DMS79 treated with DMSO at 0.1 percent for 48 hours (cell line): ENCODE measurements around the gene GLS.
"Not testable (repeated sequence)": the region's sequence is repeated elsewhere in the genome, so short reads cannot be mapped to it uniquely, and the experiment has no call there.

ENCODE experiments used
- DNase-seq: peaks from one replicate; lab custom pipeline; 2025; lab: John Stamatoyannopoulos, UW

Gene GLS

GRCh38 chr2:190856985-190857384, 23.6 kb upstream of the GLS start:
- no peak for DNase-seq

DNA sequence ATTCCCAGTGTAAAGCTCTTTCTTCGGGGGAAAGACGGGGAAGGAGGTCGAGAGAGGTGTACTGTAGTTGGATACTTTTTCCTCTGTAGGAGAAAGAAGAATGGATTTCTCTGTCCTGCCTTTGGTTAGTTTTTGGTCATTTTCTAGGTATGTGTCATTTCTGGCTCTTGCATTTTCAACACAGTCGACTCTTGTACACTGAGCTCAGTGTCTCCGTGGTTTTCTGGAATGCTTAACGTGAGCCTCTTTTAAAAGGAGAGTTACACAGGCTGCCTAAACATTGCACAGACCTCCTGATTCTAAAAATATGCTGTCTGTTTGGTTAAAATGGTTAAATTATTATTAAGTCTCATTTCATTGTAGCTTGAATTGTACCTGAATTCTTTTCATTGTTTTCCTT, 21.8 kb upstream of the GLS start:
- DNase-seq: peak; percentile 31

DNA sequence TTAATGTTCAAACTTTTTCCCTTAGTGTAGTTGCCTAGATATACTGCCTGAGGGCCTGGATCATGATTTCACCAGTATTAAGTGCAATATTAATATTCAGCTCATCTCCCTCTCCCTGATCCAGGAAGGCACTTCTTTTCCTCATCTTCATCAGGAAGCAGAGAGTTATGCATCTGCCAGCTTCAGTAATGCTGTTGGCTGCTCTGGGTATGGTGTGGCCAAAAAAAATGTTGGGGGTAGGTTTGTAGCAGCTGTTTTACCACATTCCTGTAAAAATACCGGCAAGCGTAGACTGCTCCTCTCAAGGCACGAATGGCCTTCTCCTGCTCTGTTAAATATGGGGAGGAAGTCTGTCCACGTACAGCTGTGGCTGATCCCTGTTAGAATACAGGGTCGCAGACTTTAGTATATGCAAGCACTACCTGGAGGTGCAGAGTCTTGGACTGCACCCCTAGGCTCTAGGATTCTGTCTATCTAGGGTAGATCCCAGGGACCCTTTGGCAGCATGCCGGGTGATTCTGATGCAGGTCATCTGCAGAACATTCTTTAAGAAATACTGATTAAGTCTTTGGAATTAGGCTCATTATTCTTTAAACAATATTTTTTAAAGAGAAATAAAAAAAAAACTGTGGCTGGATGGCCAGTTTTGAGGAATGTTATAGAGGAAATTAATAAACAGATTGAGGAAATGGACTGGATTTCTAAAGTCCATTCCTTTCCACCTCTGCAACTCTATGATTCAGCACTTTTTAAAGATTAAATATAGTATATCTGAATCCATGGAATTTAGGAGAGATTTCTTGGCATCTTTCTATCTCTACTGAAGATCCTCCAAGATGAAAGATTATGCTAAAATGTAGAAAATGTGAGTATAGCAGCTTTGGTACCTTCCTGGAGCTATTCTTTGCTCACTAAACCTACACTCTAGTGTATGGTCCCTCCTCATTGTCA, 21.0 kb upstream of the GLS start:
- no peak for DNase-seq

DNA sequence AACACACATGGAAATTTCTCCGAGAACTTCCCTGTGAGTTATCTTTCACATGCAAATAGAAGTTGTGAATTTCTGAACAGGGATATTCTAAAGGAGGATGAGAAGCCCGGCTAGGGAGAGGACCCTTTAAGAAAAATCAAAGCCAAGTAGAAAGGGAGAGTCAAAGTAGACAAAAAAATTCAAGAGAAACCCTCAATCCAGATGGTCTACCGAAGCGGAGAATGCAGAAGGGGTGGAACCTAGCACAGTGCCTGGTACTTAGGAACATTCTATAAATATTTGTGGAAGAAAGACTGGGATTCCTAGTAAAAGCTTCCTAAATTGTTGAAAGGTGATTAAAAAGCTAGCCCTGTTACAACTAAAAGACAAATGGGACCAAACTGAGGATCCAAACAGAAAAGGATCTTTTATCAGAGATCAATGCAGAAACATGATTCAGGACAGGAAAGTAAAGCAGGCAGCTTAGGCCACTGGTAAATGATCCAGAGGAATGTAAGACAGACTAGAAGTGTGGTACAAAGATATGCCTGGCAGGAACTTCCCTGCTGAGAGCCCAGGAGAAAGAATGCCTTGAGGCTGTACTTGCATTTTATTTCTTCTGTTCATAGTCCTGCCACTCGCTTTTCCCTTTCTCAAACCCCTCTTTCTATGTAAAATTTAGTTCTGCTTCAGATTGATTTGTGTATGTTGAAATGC, 19.5 kb upstream of the GLS start:
- DNase-seq: no peak

DNA sequence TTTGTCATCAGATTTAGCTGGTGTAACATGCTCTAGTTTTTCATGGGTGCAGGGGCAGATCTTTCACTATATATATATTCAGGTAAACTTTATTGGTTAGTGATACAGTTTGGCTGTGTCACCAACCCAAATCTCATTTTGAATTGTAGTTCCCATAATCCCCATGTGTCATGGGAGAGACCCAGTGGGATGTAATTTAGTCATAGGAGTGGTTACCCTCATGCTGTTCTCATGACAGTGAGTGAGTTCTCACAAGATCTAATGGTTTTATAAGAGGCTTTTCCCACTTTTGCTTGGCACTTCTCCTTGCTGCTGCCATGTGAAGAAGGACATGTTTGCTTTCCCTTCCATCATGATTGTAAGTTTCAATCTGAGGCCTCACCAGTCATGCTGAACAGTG, 18.5 kb upstream of the GLS start:
- peak; percentile 90 for DNase-seq

DNA sequence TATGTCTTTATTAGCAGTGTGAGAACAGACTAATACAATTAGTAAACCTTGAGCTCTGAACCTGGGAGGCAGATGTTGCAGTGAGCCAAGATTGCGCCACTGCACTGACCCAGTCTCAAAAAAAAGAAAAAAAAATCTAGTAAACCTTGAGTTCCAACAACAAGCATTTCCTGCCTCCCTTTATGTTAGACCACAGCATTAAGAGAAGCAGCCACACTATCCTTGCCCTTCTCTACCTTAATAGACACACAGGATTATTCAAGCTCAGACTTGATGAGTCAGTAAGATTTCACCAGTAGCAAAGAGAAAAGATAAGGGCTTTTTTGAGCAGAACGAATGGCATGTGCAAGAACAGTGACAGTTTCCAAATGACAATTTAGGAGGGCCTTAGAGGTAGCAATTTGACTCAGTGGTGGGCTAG, 18.0 kb upstream of the GLS start:
- DNase-seq: no peak

GRCh38 chr2:190863946-190864345, 16.7 kb upstream of the GLS start:
- DNase-seq: peak; percentile 99

DNA sequence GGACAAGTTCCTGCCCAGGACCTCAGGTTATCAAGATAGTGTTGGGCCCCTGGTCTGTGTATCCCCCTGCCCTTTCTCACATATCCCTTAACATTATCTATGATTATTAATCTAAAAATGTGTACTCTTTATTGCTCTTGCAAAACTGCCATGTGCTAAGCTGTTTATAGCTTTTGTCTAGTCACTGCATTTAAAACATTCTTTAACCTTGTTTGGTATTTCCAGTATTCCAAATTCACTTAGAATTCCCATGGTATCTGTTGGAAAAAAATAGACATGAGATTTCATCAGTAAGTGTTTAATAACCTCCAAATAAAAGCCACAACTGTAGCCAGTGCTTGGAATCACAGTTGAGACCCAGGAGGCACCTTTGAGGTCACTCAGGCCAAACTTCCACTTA, 16.2 kb upstream of the GLS start:
- DNase-seq: no peak

DNA sequence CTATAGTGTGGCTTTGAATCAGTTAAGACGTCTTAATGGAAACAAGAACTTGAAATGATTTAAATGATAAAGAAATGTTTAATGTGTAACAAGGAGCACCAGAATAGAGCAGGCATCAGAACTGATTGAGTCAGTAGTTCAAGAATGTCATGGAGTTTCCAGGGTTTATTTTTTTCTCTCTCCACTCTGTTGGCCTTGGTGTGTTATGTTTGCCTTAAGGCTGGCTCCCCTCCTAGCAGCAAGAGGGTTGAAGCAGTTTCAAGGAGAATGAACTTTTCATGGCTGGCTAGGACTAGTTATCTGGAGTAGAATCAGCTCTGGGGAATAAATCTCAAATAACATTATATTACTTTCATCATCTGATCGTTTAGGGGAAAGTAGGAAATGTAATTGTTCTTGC, 13.4 kb upstream of the GLS start:
- DNase-seq: no peak

DNA sequence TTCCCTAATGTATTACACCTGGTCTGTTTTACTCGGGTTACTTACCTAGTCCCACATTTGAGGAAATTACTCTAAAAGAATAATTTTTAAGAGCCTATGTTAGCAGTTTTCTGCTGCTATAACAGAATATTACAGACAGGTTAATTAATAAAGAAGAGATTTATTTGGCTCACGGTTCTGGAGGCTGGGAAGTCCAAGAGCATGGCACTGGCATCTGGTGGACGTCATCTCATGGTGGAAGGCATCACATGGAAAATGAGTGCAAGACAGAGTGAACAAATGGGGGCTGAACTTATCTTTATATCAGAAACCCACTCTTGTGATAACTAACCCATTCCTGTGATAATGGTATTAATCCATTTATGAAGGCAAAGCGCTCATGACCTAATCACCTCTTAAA, 12.8 kb upstream of the GLS start:
- no peak for DNase-seq

- no peak for DNase-seq
Observed at GRCh38 chr2:190869721-190870120, 10.9 kb upstream of the GLS start.

GRCh38 chr2:190873451-190873850, 7.2 kb upstream of the GLS start:
- not testable (repeated sequence) for DNase-seq

GRCh38 chr2:190875891-190876290, 4.7 kb upstream of the GLS start:
- DNase-seq: no peak

DNA sequence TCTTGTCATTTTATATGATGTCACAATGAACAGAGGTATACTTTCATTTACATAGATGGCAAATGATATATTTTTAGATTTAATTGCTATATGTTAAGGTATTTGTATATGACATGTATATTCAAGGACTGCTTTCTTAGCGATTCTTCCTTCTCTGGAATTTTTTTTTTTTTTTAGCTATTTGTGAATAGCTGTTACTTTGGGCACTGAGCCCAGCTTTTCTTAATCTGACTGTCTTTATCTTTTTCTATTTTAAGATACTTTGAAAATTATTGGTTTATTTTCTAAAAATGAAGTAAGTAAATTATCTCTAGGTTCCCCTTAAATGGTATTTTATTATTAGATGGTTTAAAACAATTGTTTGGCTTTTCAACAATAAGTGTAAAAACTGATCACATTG, 4.0 kb upstream of the GLS start:
- DNase-seq: no peak

DNA sequence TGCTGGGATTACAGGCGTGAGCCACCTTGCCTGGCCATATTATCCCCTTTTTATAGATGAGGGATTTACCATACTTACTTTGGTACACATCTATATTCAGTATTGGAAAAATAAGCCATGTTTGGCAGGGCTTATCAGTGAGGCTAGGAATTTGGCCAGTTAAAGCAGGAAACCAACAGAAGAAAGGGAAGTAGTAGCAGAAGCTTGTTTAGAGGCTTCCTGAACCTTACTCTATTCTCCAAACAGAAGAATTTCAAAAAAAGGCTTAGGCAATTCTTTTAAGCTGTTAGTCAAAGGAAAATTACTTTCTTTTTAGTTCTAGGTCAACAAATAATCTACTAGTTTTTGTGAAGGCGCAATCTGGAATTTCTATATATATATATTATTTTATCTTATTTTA, 3.2 kb upstream of the GLS start:
- DNase-seq: no peak

DNA sequence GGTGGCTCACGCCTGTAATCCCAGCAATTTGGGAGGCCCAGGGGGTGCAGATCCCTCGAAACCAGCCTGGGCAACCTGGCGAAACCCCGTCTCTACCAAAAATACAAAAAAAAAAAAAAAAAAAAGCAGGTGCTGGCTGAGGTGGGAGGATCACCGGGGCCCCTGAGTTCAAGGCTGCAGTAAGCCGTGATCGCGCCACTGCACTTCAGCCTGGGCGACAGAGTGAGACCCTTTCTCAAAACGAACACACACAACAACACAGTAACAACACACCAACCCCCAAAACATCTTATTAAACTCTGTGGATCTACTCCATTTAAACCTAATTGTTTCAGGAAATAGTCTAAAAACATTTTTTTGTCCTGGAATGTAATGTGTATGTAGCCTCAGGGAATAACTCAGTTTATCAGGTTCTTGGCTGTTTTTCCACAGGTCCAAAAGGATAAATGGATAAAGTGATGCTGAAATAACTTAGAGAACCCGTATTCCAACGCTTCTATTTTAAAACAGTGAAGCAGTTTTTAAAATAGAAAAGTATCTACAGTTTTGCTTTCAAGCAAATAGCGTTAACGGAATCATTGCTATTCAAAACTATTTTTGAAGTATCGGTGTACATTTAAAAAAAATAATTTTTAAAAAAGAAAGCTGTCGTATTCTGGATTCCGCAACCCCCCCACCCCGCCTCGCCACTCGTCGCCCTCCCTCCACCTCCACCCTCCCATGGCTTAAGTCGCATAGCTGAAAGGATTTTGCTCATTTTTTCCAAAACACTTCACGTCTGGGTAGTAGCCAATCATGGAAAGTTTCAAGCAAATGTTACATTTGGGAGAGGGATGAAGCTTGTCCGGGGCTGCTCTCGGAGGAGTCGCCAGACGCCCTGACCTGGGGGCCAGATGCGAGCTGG, 895 bp upstream of the GLS start:
- DNase-seq: no peak

DNA sequence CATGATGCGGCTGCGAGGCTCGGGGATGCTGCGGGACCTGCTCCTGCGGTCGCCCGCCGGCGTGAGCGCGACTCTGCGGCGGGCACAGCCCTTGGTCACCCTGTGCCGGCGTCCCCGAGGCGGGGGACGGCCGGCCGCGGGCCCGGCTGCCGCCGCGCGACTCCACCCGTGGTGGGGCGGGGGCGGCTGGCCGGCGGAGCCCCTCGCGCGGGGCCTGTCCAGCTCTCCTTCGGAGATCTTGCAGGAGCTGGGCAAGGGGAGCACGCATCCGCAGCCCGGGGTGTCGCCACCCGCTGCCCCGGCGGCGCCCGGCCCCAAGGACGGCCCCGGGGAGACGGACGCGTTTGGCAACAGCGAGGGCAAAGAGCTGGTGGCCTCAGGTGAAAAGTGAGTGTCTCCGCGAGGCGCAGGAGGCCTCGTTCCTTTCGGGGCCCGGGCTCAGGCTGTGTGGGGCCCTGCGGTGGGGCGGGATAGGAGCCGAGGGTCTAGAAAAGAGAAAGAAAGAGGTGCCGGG, 520 bp downstream of the GLS start:
- no peak for DNase-seq

GRCh38 chr2:190881598-190882410, 1.2 kb downstream of the GLS start:
- DNase-seq: peak; percentile 81

GRCh38 chr2:190882411-190882766, 1.8 kb downstream of the GLS start:
- DNase-seq: no peak

GRCh38 chr2:190882856-190883582, 2.4 kb downstream of the GLS start:
- no peak for DNase-seq

DNA sequence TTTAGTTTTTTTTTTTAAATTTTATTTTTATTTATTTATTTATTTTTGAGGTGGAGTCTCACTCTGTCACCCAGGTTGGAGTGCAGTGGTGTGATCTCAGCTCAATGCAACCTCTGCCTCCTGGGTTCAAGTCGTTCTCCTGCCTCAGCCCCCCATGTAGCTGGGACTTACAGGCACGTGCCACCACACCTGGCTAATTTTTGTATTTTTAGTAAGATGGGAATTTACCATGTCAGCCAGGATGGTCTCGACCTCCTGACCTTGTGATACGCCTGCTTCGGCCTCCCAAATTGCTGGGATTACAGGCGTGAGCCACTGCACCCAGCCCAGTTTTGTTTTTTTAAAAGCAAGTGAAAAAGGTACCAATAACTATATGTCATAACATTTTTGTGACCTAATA, 5.2 kb downstream of the GLS start:
- not testable (repeated sequence) for DNase-seq
